GM12801 (cell line): ENCODE measurements around the gene MX2.

Source experiments
- CTCF ChIP-seq: IDR thresholded peaks from one replicate; pipeline ENCODE4 v1.5.1; 2011; ENCODE audit warnings: control low read depth; ENCODE audit not compliant: insufficient read length; ENCODE audit errors: extremely low read depth

The MX2 gene

GRCh38 chr21:41358193-41359166, 3.3 kb upstream of the MX2 start:
- TF ChIP-seq CTCF = no peak

GRCh38 chr21:41359286-41359685, 2.5 kb upstream of the MX2 start:
- TF ChIP-seq CTCF = no peak

GRCh38 chr21:41360072-41360821, 1.6 kb upstream of the MX2 start:
- TF ChIP-seq CTCF = no peak

GRCh38 chr21:41361053-41361785, 608 bp upstream of the MX2 start:
- no peak for TF ChIP-seq CTCF

- no peak for TF ChIP-seq CTCF
Observed at GRCh38 chr21:41362605-41363369, 960 bp downstream of the MX2 start.

GRCh38 chr21:41363370-41364270, 1.8 kb downstream of the MX2 start:
- TF ChIP-seq CTCF = no peak
